MM.1S (cell line): ENCODE data around the gene CAB39L.

Experiments used
- DNase-seq: peaks from one replicate; pipeline ENCODE4 v3.0.0-alpha.2; 2015
- H2AFZ ChIP-seq: fragments of 300-600 bp; sonication (generic); 2 replicates; pipeline ENCODE4 v1.6.0; 2016; ENCODE audit warnings: antibody characterized with exemption, low read length
- H3F3A ChIP-seq: fragments of 300-600 bp; sonication (generic); 2 replicates; pipeline ENCODE4 v1.6.1; 2016; ENCODE audit warnings: mild to moderate bottlenecking, antibody characterized with exemption, low read length, moderate library complexity, mixed read lengths; ENCODE audit not compliant: insufficient read depth
- H3K27ac ChIP-seq: fragments of 300-600 bp; sonication (generic); 2 replicates; pipeline ENCODE4 v1.5.1; 2016; ENCODE audit warnings: mild to moderate bottlenecking, low read length
- H3K27me3 ChIP-seq: fragments of 300-600 bp; sonication (generic); replicated peaks from 2 replicates; pipeline ENCODE4 v1.6.0; 2016; ENCODE audit warnings: low read length; ENCODE audit not compliant: insufficient read depth
- H3K36me3 ChIP-seq: fragments of 300-600 bp; sonication (generic); replicated peaks from 2 replicates; pipeline ENCODE4 v1.6.1; 2016; ENCODE audit warnings: mild to moderate bottlenecking, low read length, mixed read lengths; ENCODE audit not compliant: insufficient read depth
- H3K4me1 ChIP-seq: fragments of 300-600 bp; sonication (generic); 2 replicates; pipeline ENCODE4 v1.6.1; 2016; ENCODE audit warnings: low read length, mixed read lengths
- H3K4me2 ChIP-seq: fragments of 300-600 bp; sonication (generic); 2 replicates; pipeline ENCODE4 v1.6.0; 2016; ENCODE audit warnings: low read depth, low read length
- H3K4me3 ChIP-seq: fragments of 300-600 bp; sonication (generic); 2 replicates; pipeline ENCODE4 v1.5.1; 2016; ENCODE audit warnings: low read length, mixed read lengths
- H3K79me2 ChIP-seq: fragments of 300-600 bp; sonication (generic); 2 replicates; pipeline ENCODE4 v1.6.1; 2016; ENCODE audit warnings: mixed run types, low read length, mixed read lengths
- H3K9ac ChIP-seq: fragments of 300-600 bp; sonication (generic); 2 replicates; pipeline ENCODE4 v1.6.1; 2016; ENCODE audit warnings: low read length, mixed read lengths
- H3K9me2 ChIP-seq: fragments of 300-600 bp; sonication (generic); replicated peaks from 2 replicates; pipeline ENCODE4 v1.6.1; 2016; ENCODE audit warnings: mild to moderate bottlenecking, low read length, mixed read lengths; ENCODE audit not compliant: insufficient read depth
- H3K9me3 ChIP-seq: fragments of 300-600 bp; sonication (generic); replicated peaks from 2 replicates; pipeline ENCODE4 v1.6.1; 2016; ENCODE audit warnings: mild to moderate bottlenecking, low read length, mixed read lengths; ENCODE audit not compliant: insufficient read depth
- H4K20me1 ChIP-seq: fragments of 300-600 bp; sonication (generic); 2 replicates; pipeline ENCODE4 v1.6.1; 2016; ENCODE audit warnings: mild to moderate bottlenecking, low read length, moderate library complexity, mixed read lengths; ENCODE audit not compliant: insufficient read depth
- CTCF ChIP-seq: fragments of 300-600 bp; sonication (generic); IDR thresholded peaks from 2 replicates; pipeline ENCODE4 v1.5.1; 2016; ENCODE audit warnings: antibody characterized with exemption, low read length, mixed read lengths
- EZH2 ChIP-seq: fragments of 300-600 bp; sonication (generic); optimal IDR thresholded peaks from 2 replicates; pipeline ENCODE3; 2017; ENCODE audit warnings: low read depth, mild to moderate bottlenecking, antibody characterized with exemption, low read length, mixed read lengths
- EZH2phosphoT487 ChIP-seq: fragments of 300-600 bp; sonication (generic); IDR thresholded peaks from 2 replicates; pipeline ENCODE4 v1.6.1; 2018; ENCODE audit warnings: antibody characterized with exemption, low read length

Gene CAB39L

DNA sequence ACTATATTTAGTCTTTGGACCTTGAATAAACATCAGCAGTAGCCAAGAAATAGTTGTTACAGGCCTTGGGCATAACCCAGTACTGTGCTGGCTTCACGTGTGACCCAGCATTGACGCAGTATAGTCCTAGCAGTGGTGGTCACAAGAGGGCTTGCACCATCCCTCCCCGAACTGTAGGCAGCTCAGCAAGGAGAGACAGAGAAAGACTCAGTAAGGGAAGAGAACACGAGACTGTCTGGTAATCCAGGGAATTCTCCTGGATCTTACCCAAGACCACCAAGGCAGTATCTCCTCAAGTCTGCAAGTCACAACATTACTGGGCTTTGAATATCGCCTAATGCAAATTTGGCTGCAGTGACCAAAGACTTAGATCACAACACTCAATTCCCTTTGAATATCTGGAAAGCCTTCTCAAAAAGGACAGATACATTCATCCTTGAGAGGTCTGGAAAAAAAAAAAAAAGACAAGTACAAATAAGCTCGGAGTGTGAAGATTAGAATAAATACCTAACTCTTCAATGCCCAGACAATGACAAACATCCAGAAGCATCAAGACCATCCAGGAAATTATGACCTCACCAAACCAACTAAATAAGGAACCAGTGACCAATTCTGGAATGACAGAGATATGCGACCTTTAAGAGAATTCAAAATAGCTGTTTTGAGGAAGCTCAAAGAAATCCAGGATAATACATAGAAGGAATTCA, 39.7 kb downstream of the CAB39L start:
- no peak for DNase-seq
- Histone ChIP-seq H3K9me2 (no peaks in the 10 kb centered on the region), H3F3A (no peaks in the 10 kb centered on the region), H3K36me3 (no peaks in the 10 kb centered on the region), H3K79me2 (no peaks in the 10 kb centered on the region), H3K27ac (no peak overlapping the region), H3K4me3 (no peak overlapping the region), H3K4me1 (no peaks in the 10 kb centered on the region), H3K4me2 (no peak overlapping the region), H3K27me3 (no peaks in the 10 kb centered on the region), H4K20me1 (no peaks in the 10 kb centered on the region), H2AFZ (no peak overlapping the region), H3K9me3 (no peaks in the 10 kb centered on the region), H3K9ac (no peak overlapping the region)
- TF ChIP-seq EZH2 (no peak), CTCF (no peak), EZH2phosphoT487 (no peak)

DNA sequence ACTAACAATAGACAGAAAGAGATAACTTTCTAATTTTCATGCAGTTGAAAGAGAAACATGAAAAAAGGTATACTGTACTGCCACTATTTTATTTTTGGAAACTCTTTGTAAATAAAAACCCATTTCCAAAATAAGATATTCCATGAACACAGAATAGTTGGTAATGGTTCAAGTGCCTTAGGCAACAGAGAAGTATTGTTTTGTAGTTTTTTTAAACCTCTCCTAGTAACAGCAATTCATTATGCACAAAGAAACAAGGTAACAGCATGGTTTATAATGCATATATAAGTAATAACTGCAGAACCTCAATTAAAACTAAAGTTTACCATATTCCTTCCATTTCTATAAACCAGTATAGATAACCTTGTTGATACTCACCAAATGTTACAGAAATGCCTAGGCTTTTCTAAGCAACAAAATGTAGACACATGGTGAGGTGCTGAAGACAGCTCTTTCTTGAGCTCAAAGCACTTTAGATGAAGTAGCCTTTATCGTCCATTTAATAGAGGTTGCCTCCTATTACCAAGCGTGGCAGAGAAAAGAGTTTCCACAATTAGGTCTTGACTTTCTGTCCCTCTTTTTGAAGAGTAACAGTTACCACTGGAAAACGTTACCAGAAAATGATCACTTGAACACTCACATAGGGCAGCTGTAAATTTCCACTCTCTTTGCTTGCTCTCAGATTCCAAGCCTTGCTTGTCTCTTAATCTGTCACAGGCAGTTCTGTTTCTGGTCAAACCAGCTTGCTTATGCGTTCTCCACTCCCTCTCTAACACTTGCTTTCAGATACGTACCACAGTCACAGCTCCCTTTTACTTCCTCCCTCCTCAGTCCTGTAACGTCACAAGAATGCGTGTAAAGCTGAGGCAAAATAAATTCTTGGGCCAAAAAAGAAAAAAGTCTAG, 42.9 kb downstream of the CAB39L start:
- no peaks in the 10 kb centered on the region for H3K79me2 ChIP-seq
- no peaks in the 10 kb centered on the region for H3K36me3 ChIP-seq
- no peaks in the 10 kb centered on the region for H3K4me1 ChIP-seq
- H4K20me1 ChIP-seq, result no peaks in the 10 kb centered on the region
- H3K9ac ChIP-seq, result no peak overlapping the region
- no peak for DNase-seq
- no peaks in the 10 kb centered on the region for H3F3A ChIP-seq
- H3K4me2 ChIP-seq, result no peak overlapping the region
- H3K9me3 ChIP-seq, result no peaks in the 10 kb centered on the region
- H3K9me2 ChIP-seq, result no peaks in the 10 kb centered on the region
- H2AFZ ChIP-seq, result no peak overlapping the region
- H3K4me3 ChIP-seq, result no peak overlapping the region
- H3K27me3 ChIP-seq, result no peaks in the 10 kb centered on the region
- no peak overlapping the region for H3K27ac ChIP-seq
- TF ChIP-seq EZH2, result no peak
- TF ChIP-seq EZH2phosphoT487, result no peak
- no peak for TF ChIP-seq CTCF

- H3K4me2 ChIP-seq, result no peak overlapping the region
Measured at GRCh38 chr13:49399801-49400472, 43.9 kb downstream of the CAB39L start.

More at GRCh38 chr13:49399801-49400472, 43.9 kb downstream of the CAB39L start:
- Histone ChIP-seq H3K4me1 (no peaks in the 10 kb centered on the region), H3K9me2 (no peaks in the 10 kb centered on the region), H3K4me3 (no peak overlapping the region), H3K9me3 (no peaks in the 10 kb centered on the region), H3K79me2 (no peaks in the 10 kb centered on the region), H3K36me3 (no peaks in the 10 kb centered on the region), H3K9ac (no peak overlapping the region), H3K27me3 (no peaks in the 10 kb centered on the region), H2AFZ (no peak overlapping the region), H4K20me1 (no peaks in the 10 kb centered on the region), H3K27ac (no peak overlapping the region), H3F3A (no peaks in the 10 kb centered on the region)
- no peak for DNase-seq
- TF ChIP-seq CTCF (no peak), EZH2 (no peak), EZH2phosphoT487 (no peak)
